Gastrocnemius medialis (tissue), 4 donors: Measurements from ENCODE around the gene SART3. TPM values are rescaled to one million over a fixed set of nuclear protein-coding genes. Genes with fewer than 3 reads are reported as not detected.
A peak's percentile ranks its signal among the peaks of the same experiment; 100 is the strongest.

Experiments used
- ATAC-seq, 2 donors: fragments of 150-250 bp; one replicate each; pipeline ENCODE4 v1.9.1; 2016
- DNase-seq, 2 donors: peaks; one replicate each; pipeline ENCODE4 v3.0.0-alpha.2; 2019
- H3K27ac ChIP-seq, 4 donors: fragments of 200-600 bp; sonication (generic); 1 replicate in 1 of 4; 2 replicates in 3 of 4; pipeline ENCODE4 v1.5.1; 2016 to 2018; ENCODE audit warnings: mild to moderate bottlenecking in 2 of 4, moderate library complexity in 1 of 4
- H3K27me3 ChIP-seq, 3 donors: fragments of 200-600 bp; sonication (generic) in 2 of 3; 1 replicate in 1 of 3; 2 replicates in 2 of 3; pipeline versions ENCODE4 v1.5.1 to v1.6.0; 2016 to 2019; ENCODE audit warnings: mild to moderate bottlenecking in 1 of 3, moderate library complexity in 1 of 3
- H3K36me3 ChIP-seq, 2 donors: fragments of 200-600 bp; sonication (generic) in 1 of 2; one replicate each; pipeline ENCODE4 v1.5.1; 2017 to 2018
- H3K4me1 ChIP-seq, 2 donors: fragments of 200-600 bp; sonication (generic) in 1 of 2; one replicate each; pipeline ENCODE4 v1.5.1; 2016 to 2017; ENCODE audit warnings: mild to moderate bottlenecking in 2 of 2
- H3K4me3 ChIP-seq, 4 donors: fragments of 200-600 bp; sonication (generic) in 3 of 4; 1 replicate in 1 of 4; 2 replicates in 3 of 4; pipeline ENCODE4 v1.5.1; 2016 to 2019; ENCODE audit warnings: mild to moderate bottlenecking in 2 of 4
- H3K9me3 ChIP-seq, 3 donors: fragments of 200-600 bp; sonication (generic) in 2 of 3; 1 replicate in 1 of 3; 2 replicates in 2 of 3; pipeline ENCODE4 v1.5.1; 2016 to 2019
- CTCF ChIP-seq, 5 experiments: fragments of 450-650 bp in 3 of 5; fragments of 200-600 bp in 2 of 5; sonication (generic) in 2 of 5; IDR thresholded peaks in 4 of 5; conservative IDR thresholded peaks in 1 of 5; 1 replicate in 4 of 5; 2 replicates in 1 of 5; pipeline ENCODE4 v1.5.1; 2016 to 2019; ENCODE audit warnings: antibody characterized with exemption in 5 of 5, mild to moderate bottlenecking in 3 of 5, moderate library complexity in 3 of 5
- POLR2A ChIP-seq, 2 donors: fragments of 450-650 bp; IDR thresholded peaks; one replicate each; pipeline ENCODE4 v1.6.1; 2017; ENCODE audit warnings: antibody characterized with exemption in 2 of 2, mild to moderate bottlenecking in 2 of 2, moderate library complexity in 2 of 2
- in situ Hi-C, 4 donors: fragments of 200-750 bp; cut with MboI; loops; one replicate each; pipeline versions ENCODE4 v1.15.0 to v1.8.0; 2017; ENCODE audit warnings: low sequenced_read_pairs in 4 of 4
- intact Hi-C: fragments of 100-400 bp; cut with DNase I; formaldehyde crosslinking; loops from one replicate; pipeline ENCODE4 v1.15.1; 2023; ENCODE audit warnings: low total_unique reads
- total RNA-seq, 4 donors: library from RNA; depleted of rRNA; stranded (reverse); fragments of >200 nt; gene quantifications; one replicate each; pipeline versions ENCODE4 v1.1.0 to v1.2.3, GENCODE V29; 2016

SART3 gene
- total RNA-seq, 4 donors from 2014 or later, result 38.1 to 52.6 (median 51.3) TPM

- Histone ChIP-seq H3K27ac (peak overlapping the region in 1 of 4 donors; percentile 63), H3K4me1 (peaks cover 0 to 4% of the 10 kb centered on the region in 2 donors), H3K4me3 (no peak overlapping the region), H3K27me3 (no peaks in the 10 kb centered on the region), H3K9me3 (no peaks in the 10 kb centered on the region), H3K36me3 (no peaks in the 10 kb centered on the region)
- intact Hi-C loops (no loop called here), in situ Hi-C loops (no loop called here)
- ATAC-seq (no peak), DNase-seq (no peak)
- no peak for TF ChIP-seq CTCF (IDR thresholded peaks at IDR 0.05 in 4 of 5, conservative IDR thresholded peaks at IDR 0.05 in 1 of 5)
- TF ChIP-seq POLR2A (IDR thresholded peaks at IDR 0.05), result no peak
Observed at GRCh38 chr12:108581311-108582227, 20.6 kb upstream of the SART3 start.

GRCh38 chr12:108580531-108580930 is 19.6 kb upstream of the SART3 start:
- intact Hi-C loops, result no loop called here
- Histone ChIP-seq H3K4me3 (no peak overlapping the region), H3K9me3 (no peaks in the 10 kb centered on the region), H3K27ac (peak overlapping the region in 1 of 4 donors; percentile 18), H3K4me1 (peaks cover 0 to 10% of the 10 kb centered on the region in 2 donors), H3K27me3 (no peaks in the 10 kb centered on the region), H3K36me3 (no peaks in the 10 kb centered on the region)
- ATAC-seq (peak; percentile 58 to 63), DNase-seq (no peak)
- TF ChIP-seq CTCF (IDR thresholded peaks at IDR 0.05 in 4 of 5, conservative IDR thresholded peaks at IDR 0.05 in 1 of 5) (no peak), POLR2A (IDR thresholded peaks at IDR 0.05) (no peak)
- in situ Hi-C loops, result no loop called here

GRCh38 chr12:108578813-108579212 is 17.8 kb upstream of the SART3 start:
- TF ChIP-seq POLR2A (IDR thresholded peaks at IDR 0.05) (no peak), CTCF (IDR thresholded peaks at IDR 0.05 in 4 of 5, conservative IDR thresholded peaks at IDR 0.05 in 1 of 5) (no peak)
- H3K27me3 ChIP-seq, result no peaks in the 10 kb centered on the region
- DNase-seq (no peak), ATAC-seq (no peak)
- H3K4me1 ChIP-seq, result peaks cover 0 to 10% of the 10 kb centered on the region in 2 donors
- no peak overlapping the region for H3K4me3 ChIP-seq
- H3K36me3 ChIP-seq, result no peaks in the 10 kb centered on the region
- no peak overlapping the region for H3K27ac ChIP-seq
- H3K9me3 ChIP-seq, result no peaks in the 10 kb centered on the region
- in situ Hi-C loops (no loop called here), intact Hi-C loops (no loop called here)

- no peaks in the 10 kb centered on the region for H3K27me3 ChIP-seq
- H3K9me3 ChIP-seq, result no peaks in the 10 kb centered on the region
- ATAC-seq, result no peak
- DNase-seq, result no peak
- no peak for TF ChIP-seq POLR2A (IDR thresholded peaks at IDR 0.05)
- no peak for TF ChIP-seq CTCF (IDR thresholded peaks at IDR 0.05 in 4 of 5, conservative IDR thresholded peaks at IDR 0.05 in 1 of 5)
- H3K4me3 ChIP-seq, result no peak overlapping the region
- H3K4me1 ChIP-seq, result peaks cover 0 to 10% of the 10 kb centered on the region in 2 donors
- H3K27ac ChIP-seq, result no peak overlapping the region
- intact Hi-C loops (no loop called here), in situ Hi-C loops (no loop called here)
- H3K36me3 ChIP-seq, result no peaks in the 10 kb centered on the region
Observed at GRCh38 chr12:108578264-108578663, 17.3 kb upstream of the SART3 start.
